ENCODE data around the gene BBS12. TPM values are rescaled to one million over a fixed set of nuclear protein-coding genes. Genes with fewer than 3 reads are reported as not detected.
"Not testable (repeated sequence)": the region's sequence is repeated elsewhere in the genome, so short reads cannot be mapped to it uniquely, and the experiment has no call there.

BBS12 gene
- total RNA-seq, 2 experiments from 2014 or later = 1.3 to 1.4 TPM

GRCh38 chr4:122785099-122785498 lies 52.6 kb downstream of the BBS12 start:
- Mint-ChIP-seq H3K4me1 (ENCODE audit: low read depth) (peaks cover 21% of the 10 kb centered on the region), H3K9me3 (ENCODE audit: insufficient read depth) (no peaks in the 10 kb centered on the region), H3K27me3 (ENCODE audit: low read depth) (peaks cover 10% of the 10 kb centered on the region), H3K4me3 (no peak overlapping the region), H3K36me3 (ENCODE audit: low read depth) (no peaks in the 10 kb centered on the region), H3K27ac (no peak overlapping the region)
- DNase-seq (no peak), ATAC-seq (no peak)
- POLR2A ChIA-PET = no interaction called here
- CTCF ChIA-PET = no interaction called here

- H3K36me3 Mint-ChIP-seq (ENCODE audit: low read depth); POLR2A ChIA-PET; DNase-seq; CTCF ChIA-PET; ATAC-seq; H3K9me3 Mint-ChIP-seq (ENCODE audit: insufficient read depth); H3K4me3 Mint-ChIP-seq: not testable (repeated sequence)
- H3K27me3 Mint-ChIP-seq (ENCODE audit: low read depth) = peaks cover 10% of the 10 kb centered on the region
- peak overlapping the region; percentile 32 for H3K27ac Mint-ChIP-seq
- peaks cover 21% of the 10 kb centered on the region for H3K4me1 Mint-ChIP-seq (ENCODE audit: low read depth)
Observed at GRCh38 chr4:122786296-122786695, 53.8 kb downstream of the BBS12 start.

- DNase-seq; CTCF ChIA-PET; H3K27ac Mint-ChIP-seq; H3K9me3 Mint-ChIP-seq (ENCODE audit: insufficient read depth); ATAC-seq; H3K4me3 Mint-ChIP-seq; POLR2A ChIA-PET; H3K36me3 Mint-ChIP-seq (ENCODE audit: low read depth); H3K27me3 Mint-ChIP-seq (ENCODE audit: low read depth): not testable (repeated sequence)
- H3K4me1 Mint-ChIP-seq (ENCODE audit: low read depth) = peaks cover 21% of the 10 kb centered on the region
Observed at GRCh38 chr4:122786920-122787319, 54.4 kb downstream of the BBS12 start.

- Mint-ChIP-seq H3K4me1 (ENCODE audit: low read depth) (peaks cover 21% of the 10 kb centered on the region), H3K36me3 (ENCODE audit: low read depth) (no peaks in the 10 kb centered on the region), H3K27ac (no peak overlapping the region), H3K9me3 (ENCODE audit: insufficient read depth) (no peaks in the 10 kb centered on the region), H3K27me3 (ENCODE audit: low read depth) (peaks cover 5% of the 10 kb centered on the region), H3K4me3 (no peak overlapping the region)
- ATAC-seq (no peak), DNase-seq (no peak)
- CTCF ChIA-PET = interaction anchor here (0.6 to 2.1 kb wide), 2 partner anchors 30 to 42 kb away, joined by 3 to 5 read pairs; no protein-coding TSS in a partner anchor
- POLR2A ChIA-PET = no interaction called here
Observed at GRCh38 chr4:122787940-122788339, 55.4 kb downstream of the BBS12 start.

- H3K27ac Mint-ChIP-seq = no peak overlapping the region
- no peaks in the 10 kb centered on the region for H3K36me3 Mint-ChIP-seq (ENCODE audit: low read depth)
- CTCF ChIA-PET = interaction anchor here (2.1 kb wide), 1 partner anchor 31 kb away, joined by 5 read pairs; no protein-coding TSS in a partner anchor
Observed at GRCh38 chr4:122788935-122789334, 56.4 kb downstream of the BBS12 start.

GRCh38 chr4:122793811-122794210 lies 61.3 kb downstream of the BBS12 start:
- Mint-ChIP-seq H3K9me3 (ENCODE audit: insufficient read depth) (no peaks in the 10 kb centered on the region), H3K36me3 (ENCODE audit: low read depth) (no peaks in the 10 kb centered on the region), H3K4me3 (no peak overlapping the region), H3K27ac (no peak overlapping the region), H3K27me3 (ENCODE audit: low read depth) (peaks cover 16% of the 10 kb centered on the region), H3K4me1 (ENCODE audit: low read depth) (no peaks in the 10 kb centered on the region)
- CTCF ChIA-PET = no interaction called here
- POLR2A ChIA-PET = no interaction called here
- ATAC-seq (no peak), DNase-seq (no peak)

More at GRCh38 chr4:122788935-122789334, 56.4 kb downstream of the BBS12 start:
- H3K9me3 Mint-ChIP-seq (ENCODE audit: insufficient read depth) = no peaks in the 10 kb centered on the region
- H3K27me3 Mint-ChIP-seq (ENCODE audit: low read depth) = peaks cover 3% of the 10 kb centered on the region
- POLR2A ChIA-PET = no interaction called here
- ATAC-seq (no peak), DNase-seq (no peak)
- no peak overlapping the region for H3K4me3 Mint-ChIP-seq
- H3K4me1 Mint-ChIP-seq (ENCODE audit: low read depth) = peaks cover 16% of the 10 kb centered on the region

Other genes starting within 250 kb of the BBS12 start
- gene IL21, start 111.6 kb upstream of the BBS12 start, total RNA-seq = not detected
- gene FGF2, start 94.1 kb downstream of the BBS12 start, total RNA-seq = under 1 TPM in 1 of 2 experiments, not detected in 1; 0.13 TPM
- gene NUDT6, start 189.9 kb downstream of the BBS12 start, total RNA-seq = 10 to 100 TPM; 11.4 to 13.7 TPM